K562 treated with DMSO at 1 percent for 24 hours (cell line): ENCODE measurements around the gene TF. TPM values are rescaled to one million over a fixed set of nuclear protein-coding genes. Genes with fewer than 3 reads are reported as not detected.

Experiments
- total RNA-seq: library from RNA; unstranded; fragments of 300-600 nt; gene quantifications from 2 replicates; pipeline ENCODE4 v1.2.3, GENCODE V29; 2022; ENCODE audit warnings: low read depth; ENCODE audit not compliant: insufficient read depth

TF gene
- 3.4 and 7.0 TPM in 2 replicates for total RNA-seq

DNA sequence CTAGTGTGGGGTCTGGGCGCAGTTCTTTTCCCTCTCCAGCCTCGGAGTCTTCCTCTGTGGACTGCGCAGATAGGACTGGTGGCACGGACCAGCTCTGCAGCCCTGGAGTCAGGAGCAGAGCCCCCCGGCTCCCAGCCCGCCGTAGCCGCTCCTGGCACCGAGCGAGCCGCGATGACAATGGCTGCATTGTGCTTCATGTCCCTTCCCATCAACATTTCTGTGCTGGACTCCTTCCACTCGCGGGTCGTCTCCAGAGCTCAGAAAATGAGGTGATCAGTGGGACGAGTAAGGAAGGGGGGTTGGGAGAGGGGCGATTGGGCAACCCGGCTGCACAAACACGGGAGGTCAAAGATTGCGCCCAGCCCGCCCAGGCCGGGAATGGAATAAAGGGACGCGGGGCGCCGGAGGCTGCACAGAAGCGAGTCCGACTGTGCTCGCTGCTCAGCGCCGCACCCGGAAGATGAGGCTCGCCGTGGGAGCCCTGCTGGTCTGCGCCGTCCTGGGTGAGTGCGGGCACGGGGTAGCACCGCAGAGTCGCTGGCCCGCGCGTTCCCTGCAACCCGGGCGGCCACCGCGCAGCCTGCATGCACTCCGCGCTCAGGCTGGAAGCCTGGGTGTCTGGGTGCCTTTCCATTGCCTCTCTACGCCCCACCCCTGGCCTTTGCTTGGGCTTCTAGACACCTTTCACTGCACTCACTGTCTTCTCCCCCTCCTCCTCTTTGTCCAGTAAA is at the start of gene TF:
TSS of gene TF (plus strand) at position 413 of the 731 bp plus-strand sequence. CDS start at position 461, 48 bp downstream.

DNA sequence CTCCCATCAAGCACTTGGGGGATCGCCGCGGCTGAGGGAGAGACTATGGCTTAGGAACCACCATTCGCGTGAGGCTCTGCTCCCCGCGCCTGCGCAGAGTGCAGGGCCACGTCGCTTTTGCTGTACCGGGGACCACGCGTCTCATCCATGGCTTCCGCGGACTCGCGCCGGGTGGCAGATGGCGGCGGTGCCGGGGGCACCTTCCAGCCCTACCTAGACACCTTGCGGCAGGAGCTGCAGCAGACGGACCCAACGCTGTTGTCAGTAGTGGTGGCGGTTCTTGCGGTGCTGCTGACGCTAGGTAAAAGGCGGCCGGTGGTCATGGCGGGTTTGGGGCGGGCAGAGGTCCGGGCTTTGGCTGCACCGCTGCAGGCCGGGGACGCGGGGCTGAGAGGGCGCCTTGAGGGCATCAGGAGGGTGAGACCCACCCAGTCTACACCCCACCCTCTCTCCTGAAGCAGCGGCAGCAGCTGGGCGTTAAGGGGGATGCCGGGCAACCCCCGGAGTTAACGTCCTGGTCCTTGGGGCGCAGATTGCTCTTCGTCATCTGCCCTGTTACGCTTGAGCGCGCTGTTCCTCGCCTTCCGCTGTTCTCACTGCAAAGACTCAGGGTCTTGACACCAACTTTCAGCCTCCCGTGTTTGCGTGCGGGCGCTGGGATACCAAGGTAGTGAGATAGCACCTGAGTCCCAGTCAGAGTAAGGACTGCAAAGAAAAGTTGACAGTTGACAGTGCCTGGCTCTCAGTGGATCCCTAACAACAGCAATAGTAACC is 59.7 kb downstream of the TF start, which contains the start of gene SRPRB:
TSS of gene SRPRB (plus strand) at position 114 of the 774 bp plus-strand sequence. CDS start at position 148, 34 bp downstream.

Other genes starting within 250 kb of the TF start
- 39.6 and 47.0 TPM in 2 replicates for gene CDV3, start 172.7 kb upstream of the TF start, total RNA-seq
- gene TOPBP1, start 84.5 kb upstream of the TF start, total RNA-seq: 23.1 and 27.5 TPM in 2 replicates
- gene SRPRB, start 59.4 kb downstream of the TF start, total RNA-seq: 14.6 and 16.4 TPM in 2 replicates
- 15.5 and 16.2 TPM in 2 replicates for gene RAB6B, start 149.5 kb downstream of the TF start, total RNA-seq